Measurements from ENCODE around the gene ZFP42.

Gene ZFP42

GRCh38 chr4:188046657-188047056 lies 51.1 kb downstream of the ZFP42 start:
- Histone ChIP-seq H3K27ac (ENCODE audit: low read length) (no peak overlapping the region), H3K36me3 (ENCODE audit: control insufficient read depth, low read depth, low read length) (no peaks in the 10 kb centered on the region), H3K4me1 (ENCODE audit: control insufficient read depth, low read depth, low read length) (peaks cover 6% of the 10 kb centered on the region), H3K9ac (ENCODE audit: low read length) (no peak overlapping the region), H3K4me3 (ENCODE audit: low read length) (no peak overlapping the region), H3K27me3 (ENCODE audit: control insufficient read depth, insufficient read depth, low read length) (no peaks in the 10 kb centered on the region), H3K9me3 (ENCODE audit: control insufficient read depth, low read depth, low read length) (no peaks in the 10 kb centered on the region)

GRCh38 chr4:188053302-188053701 lies 57.7 kb downstream of the ZFP42 start:
- no peak overlapping the region for H3K4me3 ChIP-seq (ENCODE audit: low read length)

More at GRCh38 chr4:188053302-188053701, 57.7 kb downstream of the ZFP42 start:
- Histone ChIP-seq H3K9me3 (ENCODE audit: control insufficient read depth, low read depth, low read length) (no peaks in the 10 kb centered on the region), H3K9ac (ENCODE audit: low read length) (no peak overlapping the region), H3K4me1 (ENCODE audit: control insufficient read depth, low read depth, low read length) (peaks cover 6% of the 10 kb centered on the region), H3K27ac (ENCODE audit: low read length) (no peak overlapping the region), H3K36me3 (ENCODE audit: control insufficient read depth, low read depth, low read length) (no peaks in the 10 kb centered on the region), H3K27me3 (ENCODE audit: control insufficient read depth, insufficient read depth, low read length) (no peaks in the 10 kb centered on the region)
